Naive thymus-derived CD4-positive, alpha-beta T cell (primary cell): Measurements from ENCODE around the gene FCHSD2. TPM values are rescaled to one million over a fixed set of nuclear protein-coding genes. Genes with fewer than 3 reads are reported as not detected.

Experiments
- ATAC-seq: fragments of 150-1000 bp; cut with Tn5 transposase; 2 replicates; pipeline ENCODE4 v1.10.0; 2021; ENCODE audit warnings: mild to moderate bottlenecking, moderate library complexity
- CTCF ChIA-PET: fragments of 350-600 bp; sonication (Branson Sonifier 250); formaldehyde crosslinking; loops from one replicate; lab custom pipeline; 2021; ENCODE audit warnings: antibody characterized with exemption; lab: Charles Lee
- POLR2A ChIA-PET: fragments of 350-600 bp; sonication (Branson Sonifier 250); formaldehyde crosslinking; loops from one replicate; lab custom pipeline; 2021; ENCODE audit warnings: antibody characterized with exemption, inconsistent platforms; lab: Charles Lee
- DNase-seq, 9 donors: peaks; one replicate each; pipeline versions ENCODE4 v3.0.0 to v3.0.0-alpha.2; 2020 to 2022; ENCODE audit warnings: mixed read lengths in 1 of 9
- H3K27ac ChIP-seq: one replicate; pipeline ENCODE4 v1.7.0; 2013; ENCODE audit warnings: mild to moderate bottlenecking, low read depth, low read length, moderate library complexity
- H3K27me3 ChIP-seq, 2 donors: one replicate each; pipeline ENCODE4 v1.7.0; 2013; ENCODE audit warnings: low read length in 2 of 2, mild to moderate bottlenecking in 2 of 2, moderate library complexity in 2 of 2; ENCODE audit not compliant: control insufficient read depth in 2 of 2, insufficient read depth in 2 of 2
- H3K36me3 ChIP-seq, 3 experiments: 1 replicate in 2 of 3; 2 replicates in 1 of 3; pipeline ENCODE4 v1.7.0; 2013; ENCODE audit warnings: low read length in 3 of 3, mild to moderate bottlenecking in 3 of 3, moderate library complexity in 1 of 3; ENCODE audit not compliant: insufficient read depth in 3 of 3, control insufficient read depth in 2 of 3
- H3K4me1 ChIP-seq, 2 donors: one replicate each; pipeline ENCODE4 v1.7.0; 2013; ENCODE audit warnings: low read length in 2 of 2, mild to moderate bottlenecking in 2 of 2, moderate library complexity in 1 of 2; ENCODE audit not compliant: control insufficient read depth in 2 of 2, insufficient read depth in 2 of 2
- H3K4me3 ChIP-seq: 2 replicates; pipeline ENCODE4 v1.7.0; 2013; ENCODE audit warnings: mild to moderate bottlenecking, low read length
- H3K9me3 ChIP-seq, 3 experiments: 1 replicate in 2 of 3; 2 replicates in 1 of 3; pipeline ENCODE4 v1.7.0; 2013; ENCODE audit warnings: low read length in 3 of 3; ENCODE audit not compliant: control insufficient read depth in 2 of 3
- H3K27ac Mint-ChIP-seq, 9 donors: one replicate each; pipeline ENCODE4 v1.8.0; 2020 to 2022; ENCODE audit warnings: mixed read lengths in 9 of 9, mild to moderate bottlenecking in 8 of 9, moderate library complexity in 5 of 9, inconsistent platforms in 2 of 9
- H3K27me3 Mint-ChIP-seq, 5 donors: one replicate each; pipeline ENCODE4 v1.8.0; 2021 to 2022; ENCODE audit warnings: mixed read lengths in 5 of 5, mild to moderate bottlenecking in 1 of 5
- H3K36me3 Mint-ChIP-seq, 5 donors: one replicate each; pipeline ENCODE4 v1.8.0; 2020 to 2022; ENCODE audit warnings: mixed read lengths in 5 of 5, mild to moderate bottlenecking in 3 of 5, inconsistent platforms in 1 of 5
- H3K4me1 Mint-ChIP-seq, 7 donors: one replicate each; pipeline ENCODE4 v1.8.0; 2020 to 2022; ENCODE audit warnings: mixed read lengths in 7 of 7, mild to moderate bottlenecking in 3 of 7, inconsistent platforms in 1 of 7
- H3K4me3 Mint-ChIP-seq, 10 donors: one replicate each; pipeline ENCODE4 v1.8.0; 2020 to 2022; ENCODE audit warnings: mild to moderate bottlenecking in 10 of 10, mixed read lengths in 10 of 10, moderate library complexity in 6 of 10, inconsistent platforms in 2 of 10
- H3K9me3 Mint-ChIP-seq, 11 donors: one replicate each; pipeline ENCODE4 v1.8.0; 2020 to 2022; ENCODE audit warnings: mixed read lengths in 11 of 11, mild to moderate bottlenecking in 4 of 11, inconsistent platforms in 1 of 11, moderate library complexity in 1 of 11
- intact Hi-C, 2 donors: fragments of 100-400 bp; cut with micrococcal nuclease; formaldehyde crosslinking; loops; one replicate each; pipeline ENCODE4 v1.15.1; 2023
- polyA plus RNA-seq, 2 donors: library from polyadenylated mRNA; unstranded; fragments of 300-500 nt; fragmentation: Illumina TruSeq; gene quantifications; one replicate each; pipeline ENCODE4 v1.2.3, GENCODE V29; 2021
- total RNA-seq, 6 experiments: library from RNA in 5 of 6; stranded (reverse) in 5 of 6; gene quantifications; 1 replicate in 5 of 6; 2 replicates in 1 of 6; pipeline ENCODE4 v1.2.3 and lab custom pipeline; 2021 to 2026

FCHSD2 gene
- total and polyA plus RNA-seq, 7 experiments from 2014 or later = 18.3 to 69.9 (median 48.6) TPM

- ChIA-PET POLR2A (interaction anchor here (1.0 to 2.1 kb wide), 3 partner anchors 37 to 347 kb away, joined by 4 to 8 read pairs (median 5); partner anchors contain the start of gene FCHSD2), CTCF (interaction anchor here (0.6 to 6.8 kb wide), 17 partner anchors 10 to 592 kb away, joined by 3 to 89 read pairs (median 6); partner anchors contain the start of gene FCHSD2)
- Histone ChIP-seq H3K27me3 (peaks cover 0 to 2% of the 10 kb centered on the region in 2 donors), H3K27ac (no peak overlapping the region), H3K9me3 (no peaks in the 10 kb centered on the region), H3K4me3 (no peak overlapping the region), H3K4me1 (no peaks in the 10 kb centered on the region), H3K36me3 (no peaks in the 10 kb centered on the region)
- Mint-ChIP-seq H3K27ac (no peak overlapping the region), H3K27me3 (peaks cover 0 to 32% (median 0%) of the 10 kb centered on the region in 5 donors), H3K4me3 (no peak overlapping the region), H3K36me3 (no peaks in the 10 kb centered on the region), H3K9me3 (no peaks in the 10 kb centered on the region), H3K4me1 (peaks cover 4 to 26% (median 9%) of the 10 kb centered on the region in 7 donors)
- DNase-seq = no peak
- no peak for ATAC-seq
- intact Hi-C loops = loop anchor here (1.0 to 5.0 kb wide), 10 partner anchors 36 to 707 kb away; partner anchors contain the start of gene FCHSD2 (in 1 of the 2)
Measured at GRCh38 chr11:73178681-73179080, 36.6 kb upstream of the FCHSD2 start.

DNA sequence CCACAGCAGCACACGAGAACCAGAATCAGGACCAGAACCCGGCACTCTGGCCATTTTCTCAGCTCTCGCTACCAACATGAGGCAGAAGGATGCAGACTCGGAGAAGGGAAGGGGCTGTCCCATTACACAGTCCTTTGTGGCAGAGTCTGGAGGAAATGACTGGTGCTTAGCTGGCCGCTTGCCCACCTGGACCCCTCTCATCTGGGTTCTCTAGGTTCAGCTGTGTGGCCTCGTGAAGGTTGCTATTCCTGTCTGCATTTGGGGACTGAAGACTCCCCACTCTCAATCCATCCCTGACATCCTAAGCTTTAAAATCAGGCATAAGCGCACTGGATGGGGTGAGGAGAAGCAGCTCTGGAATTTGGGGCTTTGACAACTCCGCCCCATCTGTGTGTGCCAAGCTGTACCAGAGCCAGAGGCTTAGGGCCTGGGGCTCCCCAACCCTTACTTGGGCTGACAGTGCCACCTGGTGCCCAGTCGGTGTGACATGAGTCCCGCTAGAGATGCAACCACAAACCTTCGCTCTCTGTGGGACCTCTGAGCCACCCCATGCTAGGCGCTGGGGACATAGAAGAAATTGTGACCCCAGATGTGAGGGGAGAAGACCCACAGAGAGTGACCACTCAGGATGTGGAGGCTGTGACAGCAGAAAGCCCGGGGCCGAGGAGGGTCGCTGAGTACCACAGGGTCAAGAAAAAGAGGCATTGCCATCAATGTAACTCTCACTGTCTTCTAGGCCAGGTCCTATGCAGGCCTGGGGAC, 35.8 kb upstream of the FCHSD2 start:
- H3K27ac Mint-ChIP-seq = peak overlapping the region in 2 of 9 donors; percentile 14 to 42

DNA sequence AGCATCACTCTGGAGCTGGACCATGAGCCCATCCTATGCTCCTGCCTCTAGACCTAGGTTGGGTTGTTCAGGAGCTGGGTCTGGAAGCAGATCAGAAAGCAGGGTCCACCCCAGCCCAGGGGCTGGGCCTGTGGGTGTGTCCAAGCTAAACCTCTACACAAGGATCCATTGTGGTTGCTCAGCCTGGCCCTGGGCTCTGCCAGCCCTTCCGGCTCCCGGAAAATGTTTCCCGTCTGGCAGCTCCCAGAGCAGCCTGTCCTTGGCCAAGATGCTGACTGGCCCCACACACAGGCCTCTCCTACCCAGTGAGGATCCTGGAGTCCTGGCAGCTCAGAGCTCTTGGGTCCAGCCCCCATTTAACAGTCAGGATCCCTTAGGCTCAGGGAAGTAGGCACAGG, 35.3 kb upstream of the FCHSD2 start:
- no peak overlapping the region for H3K4me3 ChIP-seq
- H3K27ac ChIP-seq = no peak overlapping the region

More for the DNA sequence above, 35.8 kb upstream of the FCHSD2 start:
- Histone ChIP-seq H3K4me1 (no peaks in the 10 kb centered on the region), H3K4me3 (no peak overlapping the region), H3K27me3 (peaks cover 0 to 2% of the 10 kb centered on the region in 2 donors), H3K9me3 (no peaks in the 10 kb centered on the region), H3K36me3 (no peaks in the 10 kb centered on the region), H3K27ac (no peak overlapping the region)
- peaks cover 0 to 26% (median 0%) of the 10 kb centered on the region in 5 donors for H3K27me3 Mint-ChIP-seq
- CTCF ChIA-PET = interaction anchor here (0.5 to 6.8 kb wide), 22 partner anchors 9 to 592 kb away, joined by 3 to 89 read pairs (median 5); partner anchors contain the start of gene FCHSD2
- POLR2A ChIA-PET = interaction anchor here (0.5 to 2.1 kb wide), 6 partner anchors 28 to 453 kb away, joined by 3 to 8 read pairs (median 4); partner anchors contain the start of gene FCHSD2
- H3K4me1 Mint-ChIP-seq = peaks cover 4 to 26% (median 9%) of the 10 kb centered on the region in 7 donors
- ATAC-seq = peak; percentile 98
- H3K36me3 Mint-ChIP-seq = no peaks in the 10 kb centered on the region
- intact Hi-C loops = loop anchor here (1.0 to 5.0 kb wide), 10 partner anchors 36 to 707 kb away; partner anchors contain the start of gene FCHSD2 (in 1 of the 2)
- H3K4me3 Mint-ChIP-seq = no peak overlapping the region
- no peaks in the 10 kb centered on the region for H3K9me3 Mint-ChIP-seq
- DNase-seq = peak; percentile 56 to 80 (median 76)

GRCh38 chr11:73176874-73177155, 34.7 kb upstream of the FCHSD2 start:
- ATAC-seq = no peak
- H3K27me3 Mint-ChIP-seq = peaks cover 0 to 19% (median 0%) of the 10 kb centered on the region in 5 donors
- ChIA-PET CTCF (interaction anchor here (0.6 to 6.8 kb wide), 15 partner anchors 8 to 590 kb away, joined by 3 to 89 read pairs (median 6); partner anchors contain the start of gene FCHSD2), POLR2A (interaction anchor here (2.1 kb wide), 1 partner anchor 345 kb away, joined by 8 read pairs; no protein-coding TSS in a partner anchor)
- H3K9me3 Mint-ChIP-seq = no peaks in the 10 kb centered on the region
- DNase-seq = no peak
- intact Hi-C loops = loop anchor here in 1 of 2 donors (5.0 kb wide), 1 partner anchor 330 kb away; no protein-coding TSS in a partner anchor
- no peaks in the 10 kb centered on the region for H3K36me3 ChIP-seq
- peaks cover 4 to 27% (median 9%) of the 10 kb centered on the region in 7 donors for H3K4me1 Mint-ChIP-seq
- H3K27me3 ChIP-seq = peaks cover 0 to 2% of the 10 kb centered on the region in 2 donors
- no peak overlapping the region for H3K4me3 ChIP-seq
- no peaks in the 10 kb centered on the region for H3K9me3 ChIP-seq
- no peaks in the 10 kb centered on the region for H3K36me3 Mint-ChIP-seq
- H3K4me1 ChIP-seq = no peaks in the 10 kb centered on the region
- peak overlapping the region in 1 of 10 donors; percentile 13 for H3K4me3 Mint-ChIP-seq
- H3K27ac ChIP-seq = no peak overlapping the region
- H3K27ac Mint-ChIP-seq = peak overlapping the region in 5 of 9 donors; percentile 40 to 57 (median 53)

More for the DNA sequence above, 35.3 kb upstream of the FCHSD2 start:
- ATAC-seq (no peak), DNase-seq (no peak)
- H3K4me3 Mint-ChIP-seq = no peak overlapping the region
- no peaks in the 10 kb centered on the region for H3K9me3 Mint-ChIP-seq
- Histone ChIP-seq H3K9me3 (no peaks in the 10 kb centered on the region), H3K4me1 (no peaks in the 10 kb centered on the region), H3K27me3 (peaks cover 0 to 2% of the 10 kb centered on the region in 2 donors), H3K36me3 (no peaks in the 10 kb centered on the region)
- intact Hi-C loops = loop anchor here in 1 of 2 donors (5.0 kb wide), 1 partner anchor 330 kb away; no protein-coding TSS in a partner anchor
- ChIA-PET POLR2A (interaction anchor here (1.0 to 2.1 kb wide), 4 partner anchors 35 to 345 kb away, joined by 4 to 8 read pairs (median 4); partner anchors contain the start of gene FCHSD2), CTCF (interaction anchor here (0.6 to 6.8 kb wide), 21 partner anchors 8 to 493 kb away, joined by 3 to 89 read pairs (median 5); partner anchors contain the start of gene FCHSD2)
- no peaks in the 10 kb centered on the region for H3K36me3 Mint-ChIP-seq
- peaks cover 4 to 26% (median 9%) of the 10 kb centered on the region in 7 donors for H3K4me1 Mint-ChIP-seq
- H3K27me3 Mint-ChIP-seq = peaks cover 0 to 23% (median 0%) of the 10 kb centered on the region in 5 donors
- peak overlapping the region in 1 of 9 donors; percentile 46 for H3K27ac Mint-ChIP-seq

DNA sequence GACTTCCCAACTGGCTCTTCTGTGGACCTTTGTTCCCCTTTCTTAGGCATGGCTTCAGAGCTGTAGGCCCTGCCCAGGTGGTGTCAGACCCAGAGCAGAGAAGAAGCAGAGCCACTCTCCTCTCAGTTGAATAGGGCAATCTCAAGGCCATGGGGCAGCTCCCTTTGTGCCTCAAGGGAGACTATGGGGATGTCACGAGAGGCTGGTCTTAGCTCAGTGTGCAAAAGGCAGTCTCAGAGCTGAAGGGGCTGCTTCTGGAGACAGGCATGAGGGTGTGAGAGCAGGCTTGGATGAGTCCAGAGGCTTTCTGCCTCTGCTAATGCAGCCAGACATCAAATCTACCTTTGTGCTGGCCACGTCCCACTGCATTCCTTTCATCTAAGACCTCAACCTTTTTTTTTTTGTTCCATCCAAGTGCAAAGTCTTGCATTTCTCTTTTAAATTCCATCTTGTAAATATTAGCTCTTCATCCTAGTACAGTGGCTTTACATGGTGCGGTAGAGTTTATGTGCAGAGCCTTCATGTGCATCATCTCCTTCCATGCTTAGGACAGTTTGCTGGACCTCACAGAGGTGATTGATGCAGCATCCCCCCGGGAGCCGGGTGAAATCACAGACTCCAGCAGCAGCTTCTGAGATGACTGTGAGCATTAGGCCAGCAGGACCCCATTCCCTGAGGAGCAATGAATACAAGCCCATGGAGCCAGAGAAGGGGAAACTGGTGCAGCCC, 34.2 kb upstream of the FCHSD2 start:
- peaks cover 4 to 32% (median 10%) of the 10 kb centered on the region in 7 donors for H3K4me1 Mint-ChIP-seq
- Histone ChIP-seq H3K4me3 (no peak overlapping the region), H3K27ac (no peak overlapping the region), H3K4me1 (no peaks in the 10 kb centered on the region), H3K9me3 (no peaks in the 10 kb centered on the region), H3K36me3 (no peaks in the 10 kb centered on the region), H3K27me3 (peaks cover 0 to 2% of the 10 kb centered on the region in 2 donors)
- peaks cover 0 to 15% (median 0%) of the 10 kb centered on the region in 5 donors for H3K27me3 Mint-ChIP-seq
- H3K9me3 Mint-ChIP-seq = no peaks in the 10 kb centered on the region
- intact Hi-C loops = loop anchor here in 1 of 2 donors (5.0 kb wide), 1 partner anchor 329 kb away; no protein-coding TSS in a partner anchor
- H3K4me3 Mint-ChIP-seq = peak overlapping the region in 1 of 10 donors; percentile 13
- H3K27ac Mint-ChIP-seq = peak overlapping the region in 4 of 9 donors; percentile 40 to 57 (median 54)
- POLR2A ChIA-PET = interaction anchor here (2.1 kb wide), 1 partner anchor 344 kb away, joined by 8 read pairs; no protein-coding TSS in a partner anchor
- no peaks in the 10 kb centered on the region for H3K36me3 Mint-ChIP-seq
- DNase-seq (no peak), ATAC-seq (no peak)
- CTCF ChIA-PET = interaction anchor here (0.6 to 6.8 kb wide), 11 partner anchors 12 to 590 kb away, joined by 3 to 89 read pairs (median 4); no protein-coding TSS in a partner anchor
